Activated CD4-positive, CD25-positive, alpha-beta regulatory T cell (primary cell): ENCODE results near the gene RHBDF1.
"Not testable (repeated sequence)": the region's sequence is repeated elsewhere in the genome, so short reads cannot be mapped to it uniquely, and the experiment has no call there.

Experiments
- DNase-seq, 4 experiments: peaks; one replicate each; lab custom pipeline; 2025; lab: John Stamatoyannopoulos, UW

The RHBDF1 gene

DNA sequence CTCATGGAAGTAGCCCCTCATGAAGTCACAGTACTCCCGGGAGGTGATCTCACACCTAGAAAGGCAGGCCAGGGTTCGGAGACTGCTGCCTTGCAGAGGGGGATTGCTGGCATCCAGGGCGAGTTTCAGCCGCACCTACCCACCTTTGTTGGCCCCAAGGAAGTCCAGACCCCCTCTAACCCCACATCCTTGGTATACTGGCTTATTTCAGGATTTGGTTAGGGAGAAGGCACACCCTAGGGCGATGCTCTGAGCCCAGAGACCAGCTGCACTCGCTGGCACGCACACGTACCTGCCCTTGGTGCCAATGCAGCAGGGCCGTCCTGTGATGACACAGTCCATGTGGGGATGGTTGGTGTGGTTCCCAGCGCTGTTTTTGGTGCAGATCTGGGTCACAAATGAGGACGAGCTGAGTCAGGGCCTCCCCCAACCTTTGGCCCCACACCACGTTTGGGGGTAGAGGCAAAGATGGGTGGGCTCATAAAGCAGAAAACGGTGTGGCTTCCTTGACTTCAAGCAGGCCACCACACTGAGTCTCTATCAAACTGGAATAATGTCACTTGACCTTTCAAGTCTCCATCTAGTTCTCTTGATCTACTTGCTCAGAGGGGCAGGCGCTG lies 12.9 kb downstream of the RHBDF1 start:
- no peak for DNase-seq

- DNase-seq = no peak
Measured at GRCh38 chr16:58491-59439, 13.7 kb downstream of the RHBDF1 start.

- DNase-seq = no peak
Measured at GRCh38 chr16:57711-58110, 14.7 kb downstream of the RHBDF1 start.

DNA sequence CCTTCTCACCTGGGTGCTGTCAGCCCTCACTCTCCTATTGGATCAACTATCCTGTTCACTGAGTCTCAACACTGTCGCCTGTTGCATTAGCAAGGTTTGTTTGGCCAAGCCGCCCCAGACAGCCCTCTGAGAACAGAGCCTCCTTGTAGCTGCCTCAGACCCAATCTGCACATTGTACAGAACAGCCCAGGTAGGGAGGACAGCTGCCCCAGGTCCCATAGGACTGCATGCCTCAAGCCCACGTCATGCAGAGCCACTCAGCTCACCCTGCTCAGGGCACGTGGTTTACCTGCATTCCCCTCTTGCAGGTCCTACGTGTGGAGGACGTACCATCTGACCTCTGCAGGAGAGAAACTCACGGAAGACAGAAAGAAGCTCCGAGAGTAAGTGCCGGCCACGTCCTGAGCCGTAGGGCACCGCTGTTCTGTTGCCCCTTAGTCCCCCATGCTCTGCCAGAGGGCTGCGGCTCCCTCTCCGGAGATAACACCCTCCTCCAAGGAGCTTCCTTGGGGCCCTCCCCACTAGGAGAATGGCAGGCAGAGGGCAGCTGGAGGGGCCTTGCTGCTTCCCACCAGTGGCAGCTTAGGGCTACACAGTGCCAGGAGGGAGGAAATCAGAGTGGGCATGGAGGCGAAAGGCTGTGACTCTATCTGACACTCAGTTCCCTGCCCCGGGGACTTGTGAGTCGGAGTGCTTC lies 16.1 kb downstream of the RHBDF1 start:
- DNase-seq = no peak

GRCh38 chr16:55571-56136 lies 16.8 kb downstream of the RHBDF1 start:
- DNase-seq = no peak

- no peak for DNase-seq
Measured at GRCh38 chr16:54237-54581, 18.2 kb downstream of the RHBDF1 start.

DNA sequence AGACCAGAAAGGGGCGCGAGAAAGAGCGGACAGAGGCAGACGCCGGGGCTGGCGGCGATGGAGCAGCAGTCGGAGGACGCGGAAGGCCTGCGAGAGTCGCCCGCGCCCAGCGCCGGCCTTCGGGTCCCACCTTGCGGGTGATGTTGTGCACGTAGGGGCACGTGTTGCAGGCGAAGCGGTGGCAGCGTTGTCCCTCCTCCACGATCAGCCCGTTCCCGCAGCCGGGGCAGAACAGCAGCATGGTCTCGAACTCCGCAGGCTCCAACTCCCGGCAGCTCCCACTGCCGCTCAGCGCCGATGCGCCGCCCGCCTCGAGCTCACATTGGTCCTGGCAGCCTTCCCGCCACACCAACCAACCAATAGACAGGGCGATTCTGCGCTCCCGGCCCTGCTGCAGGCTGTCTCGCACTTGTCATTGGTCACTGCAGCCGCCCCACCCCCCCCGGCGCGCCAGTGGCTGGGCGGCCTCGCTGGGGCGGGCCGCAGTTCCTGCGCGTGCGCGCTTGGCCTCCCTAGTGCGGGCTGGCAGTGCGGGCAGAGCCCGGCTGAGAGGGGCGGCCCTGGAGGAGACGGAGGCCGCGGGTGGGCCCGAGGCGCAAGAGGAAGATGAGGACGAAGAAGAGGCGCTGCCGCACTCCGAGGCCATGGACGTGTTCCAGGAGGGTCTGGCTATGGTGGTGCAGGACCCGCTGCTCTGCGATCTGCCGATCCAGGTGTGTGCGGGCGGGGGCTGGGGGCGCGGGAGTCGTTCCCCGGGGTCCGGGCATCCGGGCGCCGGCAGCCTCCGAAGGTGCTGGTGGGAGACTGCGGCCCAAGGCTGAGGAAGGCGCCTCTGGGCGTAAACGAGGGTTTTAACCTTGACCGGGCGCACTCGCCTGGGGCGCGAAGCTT lies 18.8 kb downstream of the RHBDF1 start, which contains the start of the genes POLR3K and SNRNP25:
POLR3K (minus strand) TSS at position 263 of the 891 bp plus-strand sequence; CDS start at position 241, 22 bp downstream.
SNRNP25 (plus strand) TSS at position 483 of the 891 bp plus-strand sequence; CDS start at position 672, 189 bp downstream.
- peak; percentile 95 to 98 (median 97) for DNase-seq

DNA sequence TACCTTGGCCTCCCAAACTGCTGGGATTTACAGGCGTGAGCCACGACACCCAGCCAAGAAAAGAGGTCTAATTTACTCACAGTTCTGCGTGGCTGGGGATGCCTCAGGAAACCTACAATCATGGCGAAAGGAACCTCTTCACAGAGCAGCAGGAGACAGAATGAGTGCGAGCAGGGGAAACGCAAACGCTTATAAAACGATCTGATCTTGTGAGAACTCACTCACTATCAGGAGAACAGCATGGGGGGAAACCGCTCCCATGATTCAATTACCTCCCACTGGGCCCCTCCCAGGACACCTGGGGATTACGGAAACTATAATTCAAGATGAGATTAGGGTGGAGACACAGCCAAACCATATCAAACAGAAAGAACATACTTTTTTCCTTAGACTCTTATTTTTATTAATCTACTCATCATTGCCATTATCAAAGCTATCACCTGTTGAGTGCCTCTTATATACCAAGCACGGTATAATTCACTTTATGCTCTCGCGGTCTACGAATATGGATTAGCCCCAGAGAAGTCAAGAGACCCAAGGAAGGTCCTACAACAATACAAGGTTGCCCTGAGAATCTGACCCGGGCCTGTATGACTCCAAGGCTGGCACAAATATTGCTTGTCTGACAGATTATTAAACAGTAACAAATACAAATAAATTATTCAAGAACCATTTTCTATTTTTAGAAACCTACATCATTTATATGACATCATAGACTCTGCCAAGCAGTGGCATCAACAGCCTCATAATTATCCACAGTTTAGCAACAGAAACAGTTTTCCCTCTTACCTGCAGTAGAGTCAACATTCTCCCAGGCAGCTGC lies 21.5 kb downstream of the RHBDF1 start:
- DNase-seq = no peak

DNA sequence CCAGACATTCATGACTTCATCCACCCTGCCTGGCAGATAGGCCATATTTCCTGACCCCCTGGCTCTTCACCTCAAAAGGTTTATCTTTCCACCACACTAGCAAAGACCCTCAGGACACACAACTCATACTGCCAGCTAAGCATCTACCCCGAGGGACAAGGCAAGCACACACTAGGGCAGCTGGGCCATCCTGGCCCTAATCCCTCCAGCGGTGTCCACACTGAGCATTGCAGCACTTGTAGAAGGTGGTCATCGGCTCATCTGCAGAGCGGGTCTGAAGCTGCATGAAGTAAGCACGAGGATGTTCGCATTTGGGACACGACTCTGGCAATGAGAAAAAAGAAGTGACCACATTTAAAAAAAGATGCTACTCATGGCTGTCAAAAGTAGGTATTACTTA lies 25.2 kb downstream of the RHBDF1 start:
- DNase-seq = no peak

DNA sequence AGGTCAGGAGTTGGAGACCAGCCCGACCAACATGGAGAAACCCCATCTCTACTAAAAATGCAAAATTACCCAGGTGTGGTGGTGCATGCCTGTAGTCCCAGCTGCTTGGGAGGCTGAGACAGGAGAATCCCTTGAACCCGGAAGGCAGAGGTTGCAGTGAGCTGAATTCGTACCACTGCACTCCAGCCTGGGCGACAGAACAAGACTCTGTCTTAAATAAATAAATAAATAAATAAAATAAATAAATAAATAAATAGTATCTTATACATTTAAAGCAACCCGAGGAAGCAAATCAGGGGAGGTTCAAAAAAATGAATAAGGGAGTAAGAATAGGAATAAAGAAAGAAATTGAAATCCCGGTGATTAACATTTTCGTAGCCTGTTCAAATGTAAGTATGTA lies 25.9 kb downstream of the RHBDF1 start:
- DNase-seq = not testable (repeated sequence)

DNA sequence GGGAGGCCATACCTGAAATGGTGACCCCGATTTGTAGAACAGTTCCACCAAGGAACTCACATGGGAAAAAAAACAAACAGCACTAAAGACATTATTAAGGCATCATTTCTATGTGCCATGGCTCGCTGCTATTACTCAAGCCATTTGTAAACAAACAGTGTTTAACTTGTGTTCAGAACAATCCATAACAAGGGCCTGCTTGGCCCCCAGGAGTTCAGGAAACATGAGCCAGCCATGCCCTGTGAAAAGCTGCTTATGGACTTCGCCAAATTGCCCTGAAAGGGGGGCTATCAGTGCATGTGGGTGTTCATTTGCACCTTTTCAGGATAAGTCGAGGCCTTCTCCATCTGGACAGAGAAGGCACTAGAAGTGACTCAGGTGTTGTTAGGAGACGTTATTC lies 27.0 kb downstream of the RHBDF1 start:
- DNase-seq = no peak

DNA sequence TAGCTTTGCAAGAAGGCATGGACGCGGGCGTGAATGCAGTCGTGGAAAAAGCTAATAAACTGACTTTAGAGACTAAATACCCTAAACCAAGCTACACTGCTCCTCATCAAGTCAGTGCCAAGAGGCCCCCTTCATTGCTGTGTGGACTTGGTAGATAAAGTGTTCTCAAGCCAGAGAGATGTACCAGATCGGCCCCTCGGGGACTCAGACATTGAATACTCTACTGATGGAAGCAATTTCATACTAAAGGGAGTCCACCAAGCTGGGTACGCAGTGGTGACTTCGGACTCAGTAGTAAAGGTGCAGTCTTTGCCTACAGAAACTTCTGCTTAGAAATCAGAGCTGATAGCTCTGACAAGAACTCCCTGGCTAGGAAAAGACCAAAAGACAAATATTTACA lies 27.8 kb downstream of the RHBDF1 start:
- DNase-seq = no peak

GRCh38 chr16:43294-43693 lies 29.1 kb downstream of the RHBDF1 start:
- DNase-seq = no peak

DNA sequence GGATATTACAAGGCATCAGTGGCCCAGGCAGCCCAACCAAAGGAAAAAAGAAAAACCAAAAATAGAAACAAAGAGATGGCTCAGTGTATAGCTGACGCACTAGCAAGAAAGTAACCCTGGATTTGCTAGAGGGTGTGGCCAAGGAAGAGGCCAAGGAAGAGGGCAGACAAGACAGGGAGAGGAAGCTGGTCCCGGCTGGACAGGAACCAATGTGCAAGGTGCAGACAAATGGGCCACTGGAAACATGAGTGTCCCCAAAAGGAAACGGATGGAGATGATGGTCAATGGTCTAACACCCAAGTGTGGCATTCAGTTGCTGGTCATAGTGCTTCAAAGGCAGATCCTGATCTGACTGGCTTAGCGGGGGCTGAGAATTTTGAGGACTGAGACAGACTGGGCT lies 29.7 kb downstream of the RHBDF1 start:
- no peak for DNase-seq

GRCh38 chr16:42069-42457 lies 30.4 kb downstream of the RHBDF1 start:
- DNase-seq = no peak

DNA sequence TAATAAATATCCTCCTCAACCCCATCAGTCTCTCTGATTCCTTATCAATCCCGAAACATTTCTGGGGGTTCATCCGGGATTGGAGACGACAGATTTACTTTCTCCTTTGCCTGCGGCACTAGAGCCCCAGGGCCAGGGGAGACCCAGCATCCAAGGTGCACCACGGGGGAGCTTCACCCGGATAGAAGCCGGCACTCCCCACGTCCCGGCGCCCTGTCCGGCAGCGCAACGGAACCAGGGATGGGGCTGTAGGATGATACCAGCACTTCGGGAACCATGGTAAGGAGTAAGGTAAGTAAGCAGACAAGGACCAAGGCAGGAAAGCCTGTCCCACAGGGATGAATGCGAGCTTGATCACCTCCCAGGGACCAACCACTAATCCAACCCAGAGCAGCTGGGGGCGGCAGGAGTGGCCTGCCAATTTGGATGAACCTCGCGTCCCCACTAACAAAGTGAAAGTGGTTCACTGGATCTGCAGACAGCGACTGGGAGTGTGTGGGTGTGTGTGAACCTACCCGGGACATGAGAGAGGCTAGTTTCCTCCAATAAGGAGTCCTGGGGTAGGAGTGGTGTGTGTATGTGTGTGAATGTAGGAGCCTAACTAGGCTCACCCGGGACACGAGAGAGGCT lies 30.9 kb downstream of the RHBDF1 start:
- no peak for DNase-seq

DNA sequence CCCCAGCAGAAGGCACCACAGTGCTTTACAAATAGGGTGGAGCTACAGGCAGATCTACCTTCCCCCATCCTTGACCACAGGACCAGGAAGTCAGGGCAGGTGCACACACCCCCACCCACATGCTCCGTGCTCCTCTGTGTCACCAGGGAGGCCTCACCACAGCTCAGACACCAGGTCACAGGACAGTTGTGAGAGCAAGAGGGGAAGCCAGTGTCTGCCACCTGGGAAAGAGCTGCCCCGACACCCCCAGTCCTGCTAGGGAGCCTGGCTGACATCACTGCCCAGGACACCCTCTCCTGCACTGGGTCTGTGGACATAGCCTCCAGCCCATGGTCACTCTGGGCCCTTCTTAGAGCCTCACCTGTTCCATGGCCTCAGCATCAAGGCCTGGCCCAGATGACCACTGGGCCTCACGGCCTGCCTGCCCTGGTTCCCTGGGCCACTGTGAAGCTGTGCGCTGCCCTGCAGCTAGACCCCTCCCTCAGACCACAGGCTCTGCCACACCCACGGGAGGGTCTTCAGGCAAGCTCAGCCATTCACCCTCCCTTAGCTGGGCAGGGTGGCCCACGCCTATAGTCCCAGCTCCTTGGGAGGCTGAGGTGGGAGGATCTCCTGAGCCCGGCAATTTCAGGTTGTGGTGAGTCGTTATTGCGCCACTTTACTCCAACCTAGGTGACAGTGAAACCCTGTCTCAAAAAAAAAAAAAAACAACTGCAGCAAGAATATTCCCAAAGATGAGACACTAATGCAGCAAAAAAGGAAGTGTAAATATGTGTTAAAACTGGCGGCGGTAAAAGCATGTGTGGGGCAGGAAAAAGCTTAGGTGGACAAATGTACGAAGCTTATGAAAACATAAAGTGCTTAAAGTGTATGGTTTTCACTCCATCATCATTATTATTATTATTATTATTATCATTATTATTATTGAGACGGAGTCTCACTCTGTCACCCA lies 33.2 kb downstream of the RHBDF1 start:
- DNase-seq = peak in 2 of 4 experiments; percentile 30 to 40

- DNase-seq = not testable (repeated sequence)
Measured at GRCh38 chr16:38206-38605, 34.2 kb downstream of the RHBDF1 start.

- DNase-seq = no peak
Measured at GRCh38 chr16:37511-37910, 34.9 kb downstream of the RHBDF1 start.
